Lower lobe of right lung (tissue), 2 donors: Measurements from ENCODE around the gene SLC18A3. TPM values are rescaled to one million over a fixed set of nuclear protein-coding genes. Genes with fewer than 3 reads are reported as not detected.

Source experiments
- ATAC-seq, 2 donors: fragments of 200-7000 bp; cut with Tn5 transposase; one replicate each; pipeline ENCODE4 v1.9.1; 2020 to 2022; ENCODE audit warnings: mild to moderate bottlenecking in 2 of 2, moderate library complexity in 2 of 2
- DNase-seq: peaks from one replicate; pipeline ENCODE4 v3.0.0-alpha.2; 2020
- H3K27ac ChIP-seq: fragments of 200-600 bp; one replicate; pipeline ENCODE4 v1.8.0; 2022
- H3K27me3 ChIP-seq: fragments of 200-600 bp; one replicate; pipeline ENCODE4 v1.8.0; 2022; ENCODE audit warnings: low read depth
- H3K36me3 ChIP-seq: fragments of 200-600 bp; one replicate; pipeline ENCODE4 v1.8.0; 2022; ENCODE audit warnings: mild to moderate bottlenecking
- H3K4me1 ChIP-seq: fragments of 200-600 bp; one replicate; pipeline ENCODE4 v1.8.0; 2022
- H3K4me3 ChIP-seq: fragments of 200-600 bp; one replicate; pipeline ENCODE4 v1.8.0; 2022; ENCODE audit warnings: mild to moderate bottlenecking
- H3K9me3 ChIP-seq: fragments of 200-600 bp; one replicate; pipeline ENCODE4 v1.8.0; 2022
- intact Hi-C: fragments of 100-400 bp; cut with DNase I; formaldehyde crosslinking; loops from one replicate; pipeline ENCODE4 v1.11.0; 2022
- total RNA-seq: library from RNA; stranded (reverse); fragmentation: NEBNext Ultra II Directional; extraction: Animal tissue kit (Norgen Biotek cat#: 25700); gene quantifications from one replicate; pipeline ENCODE4 v1.2.1, GENCODE V29; 2021
- TF ChIP-seq, protein P1 (sequence below): fragments of 200-600 bp; IDR thresholded peaks from one replicate; pipeline ENCODE4 v1.8.0; 2022; ENCODE audit warnings: antibody characterized with exemption, mild to moderate bottlenecking
- donor health status: DM: no; HTN: yes; CAD: no; lungs with severe emphysema.

SLC18A3 gene
- total RNA-seq, 1 donor from 2014 or later = not detected

DNA sequence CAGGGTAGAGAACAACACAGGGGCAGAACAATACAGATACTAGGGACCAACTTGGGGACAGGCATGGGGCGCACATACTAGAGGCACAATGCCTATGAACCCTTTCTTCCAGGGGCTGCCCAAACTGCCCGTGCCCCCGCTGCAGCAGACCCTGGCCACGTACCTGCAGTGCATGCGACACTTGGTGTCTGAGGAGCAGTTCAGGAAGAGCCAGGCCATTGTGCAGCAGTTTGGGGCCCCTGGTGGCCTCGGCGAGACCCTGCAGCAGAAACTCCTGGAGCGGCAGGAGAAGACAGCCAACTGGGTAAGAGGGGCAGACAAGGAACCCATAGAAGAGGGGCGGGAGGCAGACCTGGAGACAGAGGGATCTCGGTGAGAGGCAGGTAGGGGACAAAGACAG lies 9.5 kb downstream of the SLC18A3 start:
- H3K36me3 ChIP-seq = no peaks in the 10 kb centered on the region
- H3K4me1 ChIP-seq = no peaks in the 10 kb centered on the region
- no peak overlapping the region for H3K4me3 ChIP-seq
- DNase-seq = no peak
- intact Hi-C loops = no loop called here
- H3K27ac ChIP-seq = no peak overlapping the region
- H3K9me3 ChIP-seq = no peaks in the 10 kb centered on the region
- ATAC-seq = no peak
- TF ChIP-seq, protein P1, sequence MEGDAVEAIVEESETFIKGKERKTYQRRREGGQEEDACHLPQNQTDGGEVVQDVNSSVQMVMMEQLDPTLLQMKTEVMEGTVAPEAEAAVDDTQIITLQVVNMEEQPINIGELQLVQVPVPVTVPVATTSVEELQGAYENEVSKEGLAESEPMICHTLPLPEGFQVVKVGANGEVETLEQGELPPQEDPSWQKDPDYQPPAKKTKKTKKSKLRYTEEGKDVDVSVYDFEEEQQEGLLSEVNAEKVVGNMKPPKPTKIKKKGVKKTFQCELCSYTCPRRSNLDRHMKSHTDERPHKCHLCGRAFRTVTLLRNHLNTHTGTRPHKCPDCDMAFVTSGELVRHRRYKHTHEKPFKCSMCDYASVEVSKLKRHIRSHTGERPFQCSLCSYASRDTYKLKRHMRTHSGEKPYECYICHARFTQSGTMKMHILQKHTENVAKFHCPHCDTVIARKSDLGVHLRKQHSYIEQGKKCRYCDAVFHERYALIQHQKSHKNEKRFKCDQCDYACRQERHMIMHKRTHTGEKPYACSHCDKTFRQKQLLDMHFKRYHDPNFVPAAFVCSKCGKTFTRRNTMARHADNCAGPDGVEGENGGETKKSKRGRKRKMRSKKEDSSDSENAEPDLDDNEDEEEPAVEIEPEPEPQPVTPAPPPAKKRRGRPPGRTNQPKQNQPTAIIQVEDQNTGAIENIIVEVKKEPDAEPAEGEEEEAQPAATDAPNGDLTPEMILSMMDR = no peak
- peaks cover 35% of the 10 kb centered on the region for H3K27me3 ChIP-seq

- Histone ChIP-seq H3K27ac (no peak overlapping the region), H3K27me3 (peaks cover 28% of the 10 kb centered on the region), H3K36me3 (no peaks in the 10 kb centered on the region), H3K4me3 (no peak overlapping the region), H3K4me1 (no peaks in the 10 kb centered on the region), H3K9me3 (no peaks in the 10 kb centered on the region)
- intact Hi-C loops = no loop called here
- ATAC-seq = no peak
- no peak for DNase-seq
- TF ChIP-seq, protein P1 = no peak
Observed at GRCh38 chr10:49620286-49620810, 10.2 kb downstream of the SLC18A3 start.

- TF ChIP-seq, protein P1 = no peak
- intact Hi-C loops = no loop called here
- Histone ChIP-seq H3K4me3 (no peak overlapping the region), H3K9me3 (no peaks in the 10 kb centered on the region), H3K27ac (no peak overlapping the region), H3K4me1 (no peaks in the 10 kb centered on the region), H3K27me3 (peaks cover 22% of the 10 kb centered on the region), H3K36me3 (no peaks in the 10 kb centered on the region)
- no peak for ATAC-seq
- no peak for DNase-seq
Observed at GRCh38 chr10:49620841-49621378, 10.8 kb downstream of the SLC18A3 start.

DNA sequence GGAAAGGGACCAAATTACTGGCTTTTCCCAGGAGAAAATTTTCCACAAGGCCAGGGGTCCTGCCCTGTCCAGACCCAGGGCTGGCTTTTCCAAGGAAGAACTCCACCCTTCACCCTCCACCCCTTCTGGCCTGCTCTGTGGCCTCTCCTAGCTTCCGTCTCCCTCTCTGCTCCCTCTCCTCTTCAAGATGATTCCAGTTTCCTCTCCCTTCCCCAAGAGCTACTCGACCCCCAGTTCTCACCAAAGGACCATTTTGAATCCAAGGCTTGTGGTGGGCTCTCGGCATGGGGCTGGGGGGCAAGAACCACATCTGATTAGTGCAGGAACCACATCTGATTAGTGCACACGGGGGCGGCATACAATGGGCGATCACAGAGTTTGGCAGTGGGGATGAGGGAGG lies 11.5 kb downstream of the SLC18A3 start:
- DNase-seq (no peak), ATAC-seq (no peak)
- Histone ChIP-seq H3K9me3 (no peaks in the 10 kb centered on the region), H3K27me3 (peaks cover 15% of the 10 kb centered on the region), H3K27ac (no peak overlapping the region), H3K4me1 (no peaks in the 10 kb centered on the region), H3K4me3 (no peak overlapping the region), H3K36me3 (no peaks in the 10 kb centered on the region)
- intact Hi-C loops = no loop called here
- TF ChIP-seq, protein P1 = no peak

GRCh38 chr10:49622426-49623425 lies 12.6 kb downstream of the SLC18A3 start:
- intact Hi-C loops = no loop called here
- DNase-seq (no peak), ATAC-seq (no peak)
- peaks cover 10% of the 10 kb centered on the region for H3K27me3 ChIP-seq
- H3K9me3 ChIP-seq = no peaks in the 10 kb centered on the region
- TF ChIP-seq, protein P1 = no peak
- H3K4me3 ChIP-seq = no peak overlapping the region
- H3K27ac ChIP-seq = no peak overlapping the region
- H3K36me3 ChIP-seq = no peaks in the 10 kb centered on the region
- no peaks in the 10 kb centered on the region for H3K4me1 ChIP-seq
